ENCODE results near the gene JAK2.

GRCh38 chr9:4983601-4984165 is 1.4 kb upstream of the JAK2 start:
- no peak for TF ChIP-seq CTCF (IDR thresholded peaks at IDR 0.05; ENCODE audit: low read depth, low read length, poor library complexity, severe bottlenecking)
- TF ChIP-seq EZH2phosphoT487 (IDR thresholded peaks at IDR 0.05; ENCODE audit: borderline replicate concordance, low read length) = no peak

Data from DOHH2 (cell line).